Ovary (tissue), 3 donors: ENCODE measurements around the gene SERPINA9.

ENCODE experiments used
- CTCF ChIP-seq, 3 donors: fragments of 450-650 bp in 2 of 3; fragments of 200-600 bp in 1 of 3; IDR thresholded peaks; one replicate each; pipeline versions ENCODE4 v1.5.1 to v1.8.0; 2016 to 2022; ENCODE audit warnings: antibody characterized with exemption in 3 of 3, mild to moderate bottlenecking in 1 of 3
- EP300 ChIP-seq: sonication (generic); formaldehyde crosslinking; IDR thresholded peaks from one replicate; pipeline ENCODE4 v1.6.1; 2017; ENCODE audit warnings: antibody characterized with exemption
- POLR2A ChIP-seq: fragments of 450-650 bp; IDR thresholded peaks from one replicate; pipeline ENCODE4 v1.6.1; 2017; ENCODE audit warnings: antibody characterized with exemption, mild to moderate bottlenecking, moderate library complexity
- donor health status: DM: no; HTN: no; CAD: no.

- no peak for TF ChIP-seq CTCF (IDR thresholded peaks at IDR 0.05)
- no peak for TF ChIP-seq POLR2A
- TF ChIP-seq EP300 = no peak
Measured at GRCh38 chr14:94489336-94489735, 13.3 kb upstream of the SERPINA9 start.
